Activated naive CD4-positive, alpha-beta T cell treated with anti-CD3 and anti-CD28 coated beads, Interleukin-2, amount 50 U/mL, for 72 hours (primary cell): ENCODE results near the gene NAA16. TPM values are rescaled to one million over a fixed set of nuclear protein-coding genes. Genes with fewer than 3 reads are reported as not detected.
"Not testable (repeated sequence)": the region's sequence is repeated elsewhere in the genome, so short reads cannot be mapped to it uniquely, and the experiment has no call there.

ENCODE experiments used
- ATAC-seq, 2 donors: fragments of 150-1000 bp; cut with Tn5 transposase; 2 replicates each; pipeline ENCODE4 v1.10.0; 2021; ENCODE audit warnings: mild to moderate bottlenecking in 2 of 2, moderate library complexity in 2 of 2
- DNase-seq, 2 donors: peaks; one replicate each; pipeline ENCODE4 v3.0.0; 2021 to 2022; ENCODE audit warnings: low spot score in 2 of 2
- H3K27ac Mint-ChIP-seq, 2 donors: one replicate each; pipeline ENCODE4 v1.8.0; 2022; ENCODE audit warnings: mild to moderate bottlenecking in 2 of 2, mixed read lengths in 2 of 2
- H3K36me3 Mint-ChIP-seq, 2 donors: one replicate each; pipeline ENCODE4 v1.8.0; 2022; ENCODE audit warnings: mixed read lengths in 2 of 2
- H3K9me3 Mint-ChIP-seq, 2 donors: one replicate each; pipeline ENCODE4 v1.8.0; 2022; ENCODE audit warnings: mixed read lengths in 2 of 2
- total RNA-seq, 2 donors: library from RNA; stranded (reverse); gene quantifications; one replicate each; pipeline ENCODE4 v1.2.3, GENCODE V29; 2022

The NAA16 gene
- total RNA-seq, 2 donors from 2014 or later, result 31.6 to 41.2 TPM

DNA sequence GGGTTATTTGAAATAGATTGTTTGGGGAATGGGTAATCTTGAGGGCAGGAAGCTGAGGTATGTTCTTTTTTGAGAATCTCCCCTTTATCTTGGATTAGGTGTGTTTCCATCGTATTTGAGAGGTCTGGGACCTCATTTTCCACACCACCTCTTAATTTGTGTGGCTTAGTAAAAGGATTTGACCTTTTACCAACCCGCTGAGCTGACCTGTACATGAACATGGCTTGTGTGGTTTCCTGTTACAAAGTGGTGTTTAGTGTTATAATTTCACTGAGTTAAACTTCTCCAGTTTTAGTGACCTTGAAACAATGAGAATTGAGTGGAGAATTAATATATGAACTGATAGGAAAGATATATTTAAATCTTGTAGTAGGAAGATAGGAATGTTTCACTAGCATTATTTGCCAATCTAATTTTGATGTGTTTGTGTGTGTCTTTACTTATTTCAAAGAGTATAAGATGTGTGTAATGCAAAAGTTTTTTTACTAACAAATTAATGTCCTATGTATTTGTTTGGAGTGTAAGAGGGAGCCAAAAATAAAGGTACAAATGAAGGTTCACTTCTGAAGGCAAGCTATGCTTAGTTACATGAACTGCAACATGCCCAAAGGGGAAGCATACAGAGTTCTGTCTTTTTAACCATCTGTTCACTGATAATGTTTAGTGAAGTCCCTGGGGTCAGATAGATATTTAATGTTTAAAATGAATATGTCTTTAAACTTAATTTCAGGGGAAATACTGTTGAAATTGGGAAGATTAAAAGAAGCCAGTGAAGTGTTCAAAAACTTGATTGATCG, 17.1 kb downstream of the NAA16 start:
- Mint-ChIP-seq H3K9me3 (no peaks in the 10 kb centered on the region), H3K27ac (peak overlapping the region in 1 of 2 donors; percentile 80), H3K36me3 (peaks cover 4 to 13% of the 10 kb centered on the region in 2 donors)
- peak in 1 of 2 donors; percentile 56 for ATAC-seq
- no peak for DNase-seq

DNA sequence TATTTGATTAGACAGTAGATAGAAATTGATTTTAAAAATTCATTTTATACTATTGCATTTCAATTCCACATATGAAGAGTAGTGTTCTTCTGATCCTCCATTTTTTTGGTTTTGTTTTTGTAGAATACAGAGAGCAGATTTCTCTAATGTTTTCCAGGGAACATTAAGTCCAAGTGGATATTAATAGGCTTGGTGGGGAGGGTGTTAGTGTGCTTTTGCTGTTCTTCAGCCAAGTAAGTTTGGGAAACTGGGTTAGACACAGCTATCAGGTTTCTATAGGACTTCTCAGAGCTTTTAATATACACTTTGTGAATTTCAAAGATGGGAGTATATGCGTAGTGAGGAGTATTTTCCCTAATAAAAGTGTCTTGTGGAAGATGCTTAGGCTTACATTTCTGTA, 21.8 kb downstream of the NAA16 start:
- ATAC-seq (no peak), DNase-seq (no peak)
- peaks cover 4 to 18% of the 10 kb centered on the region in 2 donors for H3K36me3 Mint-ChIP-seq
- no peak overlapping the region for H3K27ac Mint-ChIP-seq
- no peaks in the 10 kb centered on the region for H3K9me3 Mint-ChIP-seq

DNA sequence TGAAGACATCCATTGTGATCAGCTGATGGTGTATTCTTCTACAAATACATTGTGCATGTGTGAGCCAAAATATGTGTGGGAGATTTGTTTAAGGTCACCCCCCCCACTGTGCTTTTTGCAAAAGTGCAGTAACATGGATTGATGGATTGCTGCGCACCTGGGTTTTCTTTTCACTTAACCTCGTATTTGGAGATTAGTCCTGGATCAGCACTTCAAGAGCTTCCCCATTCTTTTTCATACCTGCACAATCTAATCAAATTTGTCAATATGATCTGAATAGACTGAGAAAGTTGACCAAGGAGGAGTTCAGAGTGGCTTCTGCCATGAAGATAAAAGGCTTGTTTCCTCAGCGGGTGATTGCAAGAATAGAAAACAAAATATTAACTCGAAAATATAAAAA, 23.7 kb downstream of the NAA16 start:
- ATAC-seq, result no peak
- Mint-ChIP-seq H3K36me3 (peaks cover 0 to 30% of the 10 kb centered on the region in 2 donors), H3K9me3 (no peaks in the 10 kb centered on the region), H3K27ac (no peak overlapping the region)
- no peak for DNase-seq

DNA sequence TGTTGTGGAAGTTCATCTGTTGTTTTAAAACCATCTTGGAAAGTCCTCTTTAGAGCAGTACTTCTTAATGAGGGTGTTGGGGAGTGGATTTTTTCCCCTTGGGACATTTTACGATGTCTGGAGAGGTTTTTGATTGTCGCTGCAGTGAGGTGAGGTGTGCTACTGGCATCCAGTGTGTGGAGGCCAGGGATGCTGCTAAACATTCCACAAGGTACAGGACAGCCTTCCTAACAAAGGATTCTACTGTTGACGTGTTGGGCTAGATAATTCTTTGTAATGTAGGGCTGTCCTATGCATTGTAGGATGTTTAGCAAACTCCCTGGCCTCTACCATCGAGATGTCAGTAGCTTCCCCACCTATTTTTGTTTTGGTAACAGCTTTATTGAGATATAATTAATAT, 33.3 kb downstream of the NAA16 start:
- no peak overlapping the region for H3K27ac Mint-ChIP-seq
- no peaks in the 10 kb centered on the region for H3K9me3 Mint-ChIP-seq
- H3K36me3 Mint-ChIP-seq, result peaks cover 26 to 68% of the 10 kb centered on the region in 2 donors
- DNase-seq, result no peak
- no peak for ATAC-seq

DNA sequence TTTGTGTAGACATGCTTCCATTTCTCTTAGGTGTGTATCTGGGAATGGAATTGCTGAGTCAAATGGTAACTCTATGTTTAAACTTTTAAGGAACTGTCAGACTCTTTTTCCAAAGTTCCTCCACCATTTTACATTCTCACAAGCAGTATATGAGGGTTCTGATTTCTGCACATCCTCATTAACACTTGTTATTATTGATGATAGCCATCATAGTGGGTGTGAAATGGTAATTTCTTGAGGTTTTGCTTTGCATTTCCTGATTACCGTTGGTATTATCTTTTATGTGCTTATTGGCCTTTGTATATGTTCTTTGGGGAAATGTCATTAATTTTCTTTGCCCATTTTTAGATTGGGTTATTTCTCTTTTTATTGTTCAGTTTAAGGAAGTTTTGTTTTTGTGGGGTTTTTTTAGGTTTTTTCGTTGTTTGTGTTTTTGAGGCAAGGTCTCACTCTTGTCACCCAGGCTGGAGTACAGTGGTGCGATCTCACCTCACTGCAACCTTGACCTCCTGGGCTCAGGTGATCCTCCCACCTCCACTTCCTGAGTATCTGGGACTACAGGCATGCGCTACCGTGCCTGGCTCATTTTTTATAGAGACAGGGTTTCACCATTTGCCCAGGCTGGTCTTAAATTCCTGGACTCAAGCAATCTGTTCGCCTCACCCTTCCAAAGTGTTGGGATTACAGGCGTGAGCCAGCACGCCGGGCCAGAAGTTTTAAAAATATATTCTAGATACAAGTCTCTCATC, 34.3 kb downstream of the NAA16 start:
- Mint-ChIP-seq H3K36me3 (peaks cover 22 to 63% of the 10 kb centered on the region in 2 donors), H3K9me3 (no peaks in the 10 kb centered on the region), H3K27ac (peak overlapping the region; percentile 5 to 18)
- DNase-seq (no peak), ATAC-seq (no peak)

DNA sequence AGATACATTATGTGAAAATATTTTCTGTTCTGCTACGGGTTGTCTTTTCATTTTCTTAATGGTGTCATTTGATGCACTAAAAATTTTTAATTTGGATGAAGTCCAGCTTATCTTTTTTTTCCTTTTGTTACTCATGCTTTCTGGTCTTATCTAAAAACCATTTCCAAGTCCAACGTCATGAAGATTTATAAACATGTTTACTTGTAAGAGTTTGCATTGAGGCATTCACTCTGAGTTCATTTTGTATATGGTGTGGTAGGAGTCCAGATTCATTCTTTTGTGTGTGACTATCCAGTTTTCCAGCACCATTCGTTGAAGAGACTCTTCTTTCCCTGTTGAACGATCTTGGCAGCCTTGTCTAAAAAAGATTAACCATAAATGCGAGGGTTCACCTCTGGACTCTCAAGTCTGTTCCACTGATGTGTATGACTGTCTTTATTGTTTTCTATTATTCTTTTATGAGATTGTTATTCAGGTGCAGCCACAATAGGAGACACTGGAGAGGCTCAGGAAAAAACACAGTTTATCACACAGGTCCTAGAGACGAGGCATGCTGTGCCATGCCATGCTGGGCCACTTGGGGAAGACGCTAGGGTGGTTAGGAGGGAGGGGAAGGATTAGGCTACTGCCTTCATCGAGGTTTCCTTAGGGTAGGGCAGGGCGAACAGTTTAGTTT, 35.0 kb downstream of the NAA16 start:
- Mint-ChIP-seq H3K36me3 (peaks cover 21 to 62% of the 10 kb centered on the region in 2 donors), H3K27ac (peak overlapping the region in 1 of 2 donors; percentile 18)

DNA sequence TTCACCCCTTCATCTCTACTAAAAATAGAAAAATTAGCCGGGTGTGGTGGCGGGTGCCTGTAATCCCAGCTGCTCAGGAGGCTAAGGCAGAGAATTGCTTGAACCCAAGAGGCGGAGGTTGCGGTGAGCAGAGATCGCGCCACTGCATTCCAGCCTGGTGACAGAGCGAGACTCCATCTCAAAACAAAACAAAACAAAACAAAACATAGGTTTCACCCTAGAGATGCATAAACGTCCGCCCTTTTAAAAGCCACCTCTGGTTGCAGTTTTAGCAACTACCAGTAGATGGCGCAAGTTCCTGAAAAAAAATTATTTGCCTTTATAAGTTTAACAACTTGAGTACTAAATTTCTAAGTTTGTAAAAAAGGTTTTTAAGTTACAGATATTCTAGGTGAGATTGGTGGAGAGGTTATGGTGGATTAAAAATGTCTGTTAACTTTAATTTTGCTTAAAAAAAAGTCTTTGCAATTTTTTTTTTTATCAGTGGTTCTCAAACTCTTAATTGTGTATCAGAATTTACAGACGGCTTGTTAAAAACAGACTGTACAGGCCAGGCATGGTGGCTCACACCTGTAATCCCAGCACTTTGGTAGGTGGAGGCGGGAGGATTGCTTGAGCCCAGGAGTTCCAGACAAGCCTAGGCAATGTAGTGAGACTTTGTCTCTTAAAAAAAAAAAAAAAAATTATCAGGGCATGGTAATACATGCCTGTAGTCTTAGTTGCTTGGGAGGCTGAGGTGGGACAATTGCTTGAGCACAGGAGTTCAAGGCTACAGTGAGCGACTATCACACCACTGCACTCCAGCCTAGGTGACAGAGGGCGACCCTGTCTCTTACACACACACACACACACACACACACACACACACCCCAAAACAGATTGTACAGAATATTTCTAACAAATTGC, 42.1 kb downstream of the NAA16 start:
- Mint-ChIP-seq H3K27ac (peak overlapping the region; percentile 12 to 93), H3K9me3 (no peaks in the 10 kb centered on the region), H3K36me3 (peaks cover 9 to 36% of the 10 kb centered on the region in 2 donors)
- ATAC-seq (peak in 1 of 2 donors; percentile 66), DNase-seq (peak in 1 of 2 donors; percentile 51)

More for the DNA sequence above, 35.0 kb downstream of the NAA16 start:
- ATAC-seq (no peak), DNase-seq (no peak)
- no peaks in the 10 kb centered on the region for H3K9me3 Mint-ChIP-seq

DNA sequence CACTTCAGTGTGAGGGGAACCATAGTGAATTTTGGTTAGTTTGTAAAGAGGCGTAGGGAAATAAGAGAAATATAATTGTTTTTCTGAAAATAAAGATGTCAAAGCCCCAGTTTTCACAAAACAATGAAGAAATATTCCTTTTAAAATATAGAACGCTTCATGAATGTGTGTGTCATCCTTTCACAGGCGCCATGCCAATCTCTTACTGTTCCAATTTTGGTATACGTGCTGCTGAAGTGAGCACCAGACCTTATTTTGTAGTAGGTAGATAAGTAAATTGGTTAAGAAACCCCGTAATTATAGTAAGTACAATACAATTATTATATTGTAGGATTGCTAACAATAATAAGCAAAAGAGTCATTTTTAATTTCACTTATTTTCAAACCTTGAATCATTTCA, 43.3 kb downstream of the NAA16 start:
- ATAC-seq (no peak), DNase-seq (no peak)
- Mint-ChIP-seq H3K9me3 (no peaks in the 10 kb centered on the region), H3K27ac (no peak overlapping the region), H3K36me3 (peaks cover 9 to 38% of the 10 kb centered on the region in 2 donors)

DNA sequence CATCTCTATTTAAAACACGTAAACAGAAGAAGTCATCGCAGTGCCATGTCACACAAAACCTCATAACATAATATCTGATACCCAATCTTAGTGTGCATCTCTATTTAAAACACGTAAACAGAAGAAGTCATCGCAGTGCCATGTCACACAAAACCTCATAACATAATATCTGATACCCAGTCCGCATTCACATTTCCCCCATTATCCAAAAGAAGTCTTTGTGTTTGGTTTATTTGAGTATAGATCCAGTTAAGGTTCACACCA, 45.2 kb downstream of the NAA16 start:
- Mint-ChIP-seq H3K36me3 (peaks cover 9 to 44% of the 10 kb centered on the region in 2 donors), H3K27ac (peak overlapping the region; percentile 78 to 89)
- ATAC-seq, DNase-seq, H3K9me3 Mint-ChIP-seq: not testable (repeated sequence)

DNA sequence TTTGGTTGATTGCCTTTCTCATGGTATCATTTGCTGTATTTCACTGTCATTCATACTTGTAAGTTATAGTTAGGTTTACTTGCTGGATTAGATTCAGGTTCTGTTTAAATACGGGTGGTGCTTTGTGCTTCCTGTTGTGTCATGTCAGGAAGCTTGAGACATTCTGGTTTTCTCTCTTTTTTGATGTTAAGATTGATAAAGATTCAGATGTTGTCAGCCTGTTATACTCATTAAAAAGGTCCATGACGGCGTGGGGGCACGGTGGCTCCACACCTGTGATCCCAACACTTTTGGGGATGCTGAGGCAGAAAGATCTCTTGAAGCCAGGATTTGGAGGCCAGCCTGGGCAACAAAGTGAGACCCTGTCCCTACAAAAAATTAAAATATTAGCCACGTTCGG, 45.7 kb downstream of the NAA16 start:
- DNase-seq (no peak), ATAC-seq (peak; percentile 60 to 75)
- peaks cover 12 to 49% of the 10 kb centered on the region in 2 donors for H3K36me3 Mint-ChIP-seq
- no peaks in the 10 kb centered on the region for H3K9me3 Mint-ChIP-seq
- peak overlapping the region; percentile 78 to 87 for H3K27ac Mint-ChIP-seq

DNA sequence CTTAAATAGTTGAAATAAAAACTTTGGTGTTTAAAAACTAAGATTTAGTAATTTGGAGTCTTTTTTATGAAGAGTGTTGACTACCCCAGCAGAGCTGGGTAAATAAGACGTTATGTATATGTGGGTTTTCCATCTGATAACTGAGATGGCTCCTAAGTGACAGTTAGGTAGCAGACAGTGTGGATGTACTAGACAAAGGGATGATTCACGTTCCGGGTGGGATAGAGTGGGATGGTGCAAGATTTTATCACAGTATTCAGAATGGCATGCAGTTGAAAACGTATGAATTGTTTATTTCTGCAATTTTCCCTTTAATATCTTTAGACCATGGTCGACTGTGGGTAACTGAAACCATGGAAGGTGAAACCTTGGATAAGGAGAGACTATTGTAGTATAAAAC, 50.4 kb downstream of the NAA16 start:
- ATAC-seq (no peak), DNase-seq (no peak)
- Mint-ChIP-seq H3K9me3 (no peaks in the 10 kb centered on the region), H3K36me3 (peaks cover 16 to 68% of the 10 kb centered on the region in 2 donors), H3K27ac (no peak overlapping the region)

DNA sequence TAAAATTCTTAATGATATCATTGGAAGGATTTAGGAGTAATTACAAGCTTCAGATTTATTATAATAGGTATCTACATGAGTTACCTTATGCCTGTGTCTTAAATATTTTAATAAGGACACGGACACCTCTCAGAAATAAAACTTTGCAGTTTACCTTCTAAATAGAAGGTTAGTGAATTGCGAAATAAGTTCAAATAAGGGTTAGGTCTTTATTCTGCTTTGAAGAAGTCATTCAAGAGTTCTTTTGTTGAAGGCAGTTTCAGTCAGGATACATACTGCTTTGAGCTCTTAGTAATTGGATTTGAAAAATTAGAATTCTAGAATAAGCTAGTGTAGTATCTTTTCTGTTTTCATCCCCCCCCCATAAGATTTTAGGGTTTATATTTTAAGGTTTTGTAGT, 53.0 kb downstream of the NAA16 start:
- H3K9me3 Mint-ChIP-seq, result peaks cover 0 to 3% of the 10 kb centered on the region in 2 donors
- ATAC-seq, result no peak
- peaks cover 19 to 67% of the 10 kb centered on the region in 2 donors for H3K36me3 Mint-ChIP-seq

DNA sequence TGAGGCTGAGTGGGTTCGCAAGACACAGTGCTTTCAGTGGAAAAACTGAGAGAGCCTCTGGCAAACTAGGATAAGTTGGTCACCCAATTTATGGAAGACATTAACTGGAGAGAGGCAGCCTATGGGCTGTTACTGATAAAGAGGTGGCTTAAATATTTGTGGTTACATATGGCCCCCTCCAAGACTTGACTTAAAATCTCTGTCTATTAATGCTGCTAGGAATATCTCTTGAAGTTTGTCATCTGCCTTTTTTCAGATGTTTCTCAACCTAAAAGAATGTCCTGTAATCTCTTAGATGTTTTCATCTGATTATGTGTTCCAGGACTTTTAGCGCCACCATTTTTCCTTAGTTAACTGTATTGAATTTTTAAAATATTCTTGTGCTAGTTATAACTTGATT, 54.6 kb downstream of the NAA16 start:
- Mint-ChIP-seq H3K27ac (no peak overlapping the region), H3K36me3 (peaks cover 34 to 68% of the 10 kb centered on the region in 2 donors), H3K9me3 (peaks cover 0 to 3% of the 10 kb centered on the region in 2 donors)
- ATAC-seq (no peak), DNase-seq (no peak)

More for the DNA sequence above, 53.0 kb downstream of the NAA16 start:
- no peak for DNase-seq
- no peak overlapping the region for H3K27ac Mint-ChIP-seq

DNA sequence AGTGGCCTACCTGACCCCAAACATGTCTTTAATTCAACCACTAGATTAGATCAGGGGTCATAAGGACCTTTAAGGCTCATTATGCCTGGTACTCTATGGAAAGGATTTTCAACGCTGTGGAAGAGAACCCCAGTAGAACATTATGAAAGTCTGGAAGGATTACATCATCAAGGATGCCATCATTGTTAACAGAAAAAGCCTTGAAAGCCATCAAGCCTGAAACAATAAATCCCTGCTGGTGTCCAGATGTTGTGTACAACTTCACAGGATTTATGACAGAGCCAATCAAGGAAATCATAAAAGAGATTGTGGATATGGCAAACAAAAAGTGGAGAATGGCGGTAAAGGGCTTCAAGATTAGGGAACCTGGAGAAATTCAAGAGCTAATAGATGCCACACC, 59.7 kb downstream of the NAA16 start:
- DNase-seq (no peak), ATAC-seq (no peak)
- peak overlapping the region; percentile 21 to 57 for H3K27ac Mint-ChIP-seq
- H3K36me3 Mint-ChIP-seq, result peaks cover 26 to 43% of the 10 kb centered on the region in 2 donors
- H3K9me3 Mint-ChIP-seq, result peaks cover 0 to 3% of the 10 kb centered on the region in 2 donors

DNA sequence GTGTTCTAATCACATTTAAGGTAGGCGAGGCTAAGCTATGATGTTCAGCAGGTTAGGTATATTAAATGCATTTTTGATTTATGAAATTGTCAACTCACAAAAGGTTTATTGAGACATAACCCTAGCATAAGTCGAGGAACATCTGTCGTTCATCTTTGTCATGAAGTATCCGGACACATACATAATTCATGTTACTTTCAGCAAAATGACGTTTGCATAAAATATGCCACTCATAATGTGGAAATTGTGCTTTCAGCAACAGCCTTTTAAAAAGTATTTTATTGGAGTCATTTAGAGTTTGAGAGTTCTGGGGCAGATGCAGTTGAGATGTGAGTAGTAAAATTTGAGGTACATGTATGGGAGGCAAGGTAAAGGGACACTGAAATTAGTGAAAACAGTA, 66.4 kb downstream of the NAA16 start:
- Mint-ChIP-seq H3K27ac (no peak overlapping the region), H3K36me3 (peaks cover 0 to 11% of the 10 kb centered on the region in 2 donors), H3K9me3 (no peaks in the 10 kb centered on the region)
- ATAC-seq (no peak), DNase-seq (no peak)

DNA sequence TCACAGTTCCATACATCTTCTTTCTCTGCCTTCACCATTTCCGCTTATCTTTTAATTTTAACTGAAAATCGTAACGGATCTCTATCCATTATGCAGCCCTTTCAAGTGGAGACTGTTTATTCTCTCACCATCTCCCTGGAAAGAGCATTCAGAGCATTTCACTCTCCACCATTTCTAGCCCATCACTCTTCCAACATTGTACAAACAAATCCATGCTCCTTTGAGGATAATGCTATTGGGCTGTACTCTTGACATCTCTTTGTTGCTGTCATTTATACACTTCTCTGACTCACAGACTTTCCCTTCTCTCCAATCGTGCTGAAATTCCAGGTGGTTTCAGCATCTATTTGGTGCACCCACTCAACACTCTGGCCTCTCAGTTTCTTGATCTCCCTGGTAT, 71.4 kb downstream of the NAA16 start:
- no peak for ATAC-seq
- Mint-ChIP-seq H3K9me3 (no peaks in the 10 kb centered on the region), H3K27ac (no peak overlapping the region), H3K36me3 (no peaks in the 10 kb centered on the region)
- DNase-seq, result no peak
